Measurements from ENCODE around the gene STPG1.
"Not testable (repeated sequence)": the region's sequence is repeated elsewhere in the genome, so short reads cannot be mapped to it uniquely, and the experiment has no call there.

Gene STPG1, protein sequence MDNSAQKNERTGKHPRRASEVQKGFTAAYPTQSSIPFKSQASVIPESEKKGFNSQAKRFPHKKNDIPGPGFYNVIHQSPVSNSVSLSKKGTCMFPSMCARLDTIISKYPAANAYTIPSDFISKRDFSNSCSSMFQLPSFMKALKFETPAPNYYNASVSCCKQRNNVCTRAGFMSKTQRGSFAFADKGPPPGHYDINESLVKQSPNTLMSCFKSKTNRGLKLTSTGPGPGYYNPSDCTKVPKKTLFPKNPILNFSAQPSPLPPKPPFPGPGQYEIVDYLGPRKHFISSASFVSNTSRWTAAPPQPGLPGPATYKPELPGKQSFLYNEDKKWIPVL

GRCh38 chr1:24413350-24414163 lies at the start of gene STPG1:
Gene STPG1 (minus strand): TSS chr1:24413782. CDS start chr1:24401388, 12,394 bp downstream.
- peak within 1 kb of the TSS; percentile 83 for H3K4me3 ChIP-seq (ENCODE audit: low read depth, low read length)
- TF ChIP-seq, protein P1, sequence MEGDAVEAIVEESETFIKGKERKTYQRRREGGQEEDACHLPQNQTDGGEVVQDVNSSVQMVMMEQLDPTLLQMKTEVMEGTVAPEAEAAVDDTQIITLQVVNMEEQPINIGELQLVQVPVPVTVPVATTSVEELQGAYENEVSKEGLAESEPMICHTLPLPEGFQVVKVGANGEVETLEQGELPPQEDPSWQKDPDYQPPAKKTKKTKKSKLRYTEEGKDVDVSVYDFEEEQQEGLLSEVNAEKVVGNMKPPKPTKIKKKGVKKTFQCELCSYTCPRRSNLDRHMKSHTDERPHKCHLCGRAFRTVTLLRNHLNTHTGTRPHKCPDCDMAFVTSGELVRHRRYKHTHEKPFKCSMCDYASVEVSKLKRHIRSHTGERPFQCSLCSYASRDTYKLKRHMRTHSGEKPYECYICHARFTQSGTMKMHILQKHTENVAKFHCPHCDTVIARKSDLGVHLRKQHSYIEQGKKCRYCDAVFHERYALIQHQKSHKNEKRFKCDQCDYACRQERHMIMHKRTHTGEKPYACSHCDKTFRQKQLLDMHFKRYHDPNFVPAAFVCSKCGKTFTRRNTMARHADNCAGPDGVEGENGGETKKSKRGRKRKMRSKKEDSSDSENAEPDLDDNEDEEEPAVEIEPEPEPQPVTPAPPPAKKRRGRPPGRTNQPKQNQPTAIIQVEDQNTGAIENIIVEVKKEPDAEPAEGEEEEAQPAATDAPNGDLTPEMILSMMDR (IDR thresholded peaks at IDR 0.05; ENCODE audit: low read depth, low read length) = no peak

GRCh38 chr1:24462128-24462527 lies 48.5 kb upstream of the STPG1 start:
- H3K4me3 ChIP-seq (ENCODE audit: low read depth, low read length) = not testable (repeated sequence)

DNA sequence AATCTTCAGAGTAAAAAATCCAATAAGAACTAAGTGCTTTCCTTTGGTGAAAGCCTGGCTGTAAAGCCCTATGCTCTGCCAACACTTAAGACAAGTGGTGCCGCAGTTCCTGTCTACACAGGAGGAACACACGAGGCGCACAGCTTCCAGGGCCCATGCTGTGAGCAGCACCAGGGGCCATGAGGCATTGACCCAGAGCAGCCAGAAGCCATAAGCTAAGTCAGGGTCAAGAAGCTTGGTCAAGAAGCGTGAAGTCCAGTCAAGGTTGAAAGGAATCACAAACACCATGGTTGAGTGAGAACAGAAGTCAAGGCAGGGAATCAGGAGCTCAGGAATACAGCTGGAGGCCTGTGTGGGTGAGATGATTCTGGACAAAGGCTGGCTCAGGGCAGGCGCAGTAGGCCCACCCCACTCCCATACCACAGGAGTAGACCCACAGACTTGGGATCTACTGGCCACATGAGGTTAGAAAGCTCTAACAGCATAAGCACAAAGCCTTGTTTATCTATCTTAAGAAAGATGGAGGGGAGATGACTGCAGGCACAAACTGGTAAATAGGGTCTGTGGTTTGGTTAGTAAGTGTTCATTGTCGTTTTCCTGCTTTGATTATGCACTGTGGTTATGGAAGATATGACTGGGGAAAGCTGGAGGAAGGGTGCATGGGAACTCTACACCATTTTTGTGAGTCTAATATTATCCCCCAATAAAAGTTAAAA lies 46.1 kb upstream of the STPG1 start:
- no peak overlapping the region for H3K4me3 ChIP-seq (ENCODE audit: low read depth, low read length)
- TF ChIP-seq, protein P1 (IDR thresholded peaks at IDR 0.05; ENCODE audit: low read depth, low read length) = no peak

- TF ChIP-seq, protein P1 (IDR thresholded peaks at IDR 0.05; ENCODE audit: low read depth, low read length) = no peak
Measured at GRCh38 chr1:24457866-24458265, 44.3 kb upstream of the STPG1 start.

GRCh38 chr1:24455272-24455671 lies 41.7 kb upstream of the STPG1 start:
- TF ChIP-seq, protein P1 (IDR thresholded peaks at IDR 0.05; ENCODE audit: low read depth, low read length) = no peak
- H3K4me3 ChIP-seq (ENCODE audit: low read depth, low read length) = no peak overlapping the region

More at GRCh38 chr1:24457866-24458265, 44.3 kb upstream of the STPG1 start:
- H3K4me3 ChIP-seq (ENCODE audit: low read depth, low read length) = no peak overlapping the region

DNA sequence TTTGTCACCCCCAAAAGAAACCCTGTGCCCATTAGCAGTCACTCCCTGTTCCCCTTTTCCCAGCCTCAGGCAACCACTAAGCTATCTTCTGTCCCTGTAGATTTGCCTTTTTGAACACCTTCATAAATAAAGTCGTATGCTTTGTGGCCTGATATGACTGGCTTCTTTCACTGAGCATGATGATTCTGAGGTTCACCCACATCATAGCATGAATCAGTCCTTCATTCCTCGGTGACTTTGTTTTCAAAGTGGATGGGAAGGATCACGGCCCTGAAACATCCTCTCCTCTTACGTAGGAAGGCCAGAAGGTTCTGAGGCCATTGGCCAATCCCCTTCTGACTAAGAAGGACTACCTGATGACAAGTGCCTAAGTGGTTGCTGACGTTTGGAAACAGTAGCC lies 41.1 kb upstream of the STPG1 start:
- TF ChIP-seq, protein P1 (IDR thresholded peaks at IDR 0.05; ENCODE audit: low read depth, low read length) = no peak
- no peak overlapping the region for H3K4me3 ChIP-seq (ENCODE audit: low read depth, low read length)

- no peak overlapping the region for H3K4me3 ChIP-seq (ENCODE audit: low read depth, low read length)
- TF ChIP-seq, protein P1 (IDR thresholded peaks at IDR 0.05; ENCODE audit: low read depth, low read length) = no peak
Measured at GRCh38 chr1:24452922-24453485, 39.4 kb upstream of the STPG1 start.

Measured in WI38 (cell line).